Right cardiac atrium (tissue), 5 donors: ENCODE results near the gene SEPTIN7. TPM values are rescaled to one million over a fixed set of nuclear protein-coding genes. Genes with fewer than 3 reads are reported as not detected.

Source experiments
- ATAC-seq, 2 donors: fragments of 200-7000 bp; cut with Tn5 transposase; one replicate each; pipeline versions ENCODE4 v1.8.0 to v1.9.1; 2020; ENCODE audit warnings: moderate library complexity in 2 of 2, mild to moderate bottlenecking in 1 of 2
- DNase-seq, 3 donors: peaks; one replicate each; pipeline ENCODE4 v3.0.0-alpha.2; 2020
- H3K27ac ChIP-seq: one replicate; pipeline ENCODE4 v1.5.1; 2013; ENCODE audit warnings: mild to moderate bottlenecking, low read length, control low read depth, moderate library complexity
- H3K27me3 ChIP-seq: one replicate; pipeline ENCODE4 v1.6.1; 2013; ENCODE audit not compliant: control insufficient read depth, insufficient read depth
- H3K4me1 ChIP-seq: one replicate; pipeline ENCODE4 v1.6.1; 2013; ENCODE audit warnings: low read length; ENCODE audit not compliant: control insufficient read depth, insufficient read depth
- H3K4me3 ChIP-seq: one replicate; pipeline ENCODE4 v1.5.1; 2013; ENCODE audit warnings: low read length, control low read depth
- H3K9me3 ChIP-seq: one replicate; pipeline ENCODE4 v1.6.1; 2013; ENCODE audit warnings: low read length; ENCODE audit not compliant: control insufficient read depth
- WGBS: extraction: QIAGEN DNeasy Blood & Tissue Kit; methylation state at CpG from one replicate; pipeline ENCODE4 v1.1.7; 2013; 5-methylcytosine and 5-hydroxymethylcytosine counted together
- intact Hi-C, 4 donors: fragments of 100-400 bp; cut with DNase I; formaldehyde crosslinking; loops; one replicate each; pipeline versions ENCODE4 v1.11.0 to v1.14.0; 2022 to 2023
- polyA plus RNA-seq: library from polyadenylated mRNA; stranded (reverse); fragments of 200-250 nt; gene quantifications from one replicate; pipeline ENCODE4 v1.2.3, GENCODE V29; 2013
- total RNA-seq, 4 donors: library from RNA; stranded (reverse); fragmentation: NEBNext Ultra II Directional; extraction: Animal tissue kit (Norgen Biotek cat#: 25700); gene quantifications; one replicate each; pipeline ENCODE4 v1.2.1, GENCODE V29; 2021
- donor health status: healthy with polysubstance abuse.
- donor health status: DM: no; HTN: yes; CAD: no.
- donor health status: DM: no; HTN: no; CAD: no.
- donor health status: DM: no; HTN: yes; CAD: no; lungs with severe emphysema.
- donor health status: DM: yes; HTN: yes; CAD: no.

Gene SEPTIN7
- total and polyA plus RNA-seq, 5 donors: 189 to 225 (median 211) TPM

DNA sequence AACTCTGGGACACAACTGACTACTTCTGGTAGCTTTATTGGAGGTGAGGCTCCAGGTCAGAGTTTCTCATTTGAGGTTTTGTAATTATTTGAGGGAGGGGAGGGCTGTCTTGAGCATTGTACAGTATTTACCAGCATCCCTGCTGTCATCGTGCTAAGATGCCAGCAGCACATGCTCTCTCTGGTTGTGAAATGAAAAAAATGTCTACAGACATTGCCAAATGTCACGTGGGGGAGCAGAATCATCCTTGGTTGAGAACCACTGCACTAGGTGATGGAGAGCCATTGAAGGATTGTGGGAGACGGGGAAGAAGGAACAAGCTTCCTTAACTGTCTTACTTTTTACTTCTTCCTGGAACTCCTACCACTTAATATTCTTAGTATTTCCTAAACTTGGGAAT, 5.0 kb downstream of the SEPTIN7 start:
- Histone ChIP-seq H3K4me1 (peaks cover 7% of the 10 kb centered on the region), H3K9me3 (no peaks in the 10 kb centered on the region), H3K27ac (no peak overlapping the region), H3K27me3 (no peaks in the 10 kb centered on the region), H3K4me3 (no peak overlapping the region)
- ATAC-seq: no peak
- WGBS: 32% methylated on average over 3 of the region's 3 CpGs
- intact Hi-C loops: loop anchor here (10.0 kb wide), 3 partner anchors 69 to 99 kb away; no protein-coding TSS in a partner anchor
- DNase-seq: no peak

GRCh38 chr7:35816514-35816913, 15.7 kb downstream of the SEPTIN7 start:
- Histone ChIP-seq H3K27me3 (no peaks in the 10 kb centered on the region), H3K9me3 (no peaks in the 10 kb centered on the region), H3K27ac (no peak overlapping the region), H3K4me1 (peaks cover under 1% of the 10 kb centered on the region), H3K4me3 (no peak overlapping the region)
- intact Hi-C loops: no loop called here
- ATAC-seq (no peak), DNase-seq (no peak)
- 88% methylated on average over 1 of the region's 1 CpG for WGBS

- intact Hi-C loops: no loop called here
- ATAC-seq: no peak
- WGBS: 90% methylated on average over 2 of the region's 2 CpGs
Measured at GRCh38 chr7:35817181-35817580, 16.3 kb downstream of the SEPTIN7 start.

DNA sequence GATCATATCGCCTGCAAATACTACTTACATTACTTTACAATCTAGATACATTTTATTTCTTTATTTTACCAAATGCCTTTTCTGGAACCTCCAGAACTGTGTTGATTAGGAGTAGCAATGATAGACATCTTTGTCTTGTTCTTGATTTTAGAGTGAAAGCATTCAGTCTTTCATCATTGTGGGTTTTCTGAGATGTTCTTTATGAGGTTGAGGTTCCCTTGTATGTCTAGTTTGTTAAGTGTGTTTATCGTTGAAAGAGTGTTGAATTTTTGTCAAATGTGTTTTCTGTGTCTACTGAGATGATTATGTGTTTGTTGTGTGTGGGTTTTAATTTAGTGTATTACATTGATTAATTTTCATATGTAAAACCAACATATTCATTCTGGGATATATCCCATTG, 17.1 kb downstream of the SEPTIN7 start:
- Histone ChIP-seq H3K27ac (no peak overlapping the region), H3K4me3 (no peak overlapping the region), H3K4me1 (no peaks in the 10 kb centered on the region), H3K27me3 (no peaks in the 10 kb centered on the region), H3K9me3 (no peaks in the 10 kb centered on the region)
- intact Hi-C loops: no loop called here
- ATAC-seq (no peak), DNase-seq (no peak)
- 95% methylated on average over 2 of the region's 2 CpGs for WGBS

More at GRCh38 chr7:35817181-35817580, 16.3 kb downstream of the SEPTIN7 start:
- Histone ChIP-seq H3K27me3 (no peaks in the 10 kb centered on the region), H3K27ac (no peak overlapping the region), H3K4me3 (no peak overlapping the region), H3K4me1 (no peaks in the 10 kb centered on the region), H3K9me3 (no peaks in the 10 kb centered on the region)
- no peak for DNase-seq

GRCh38 chr7:35818513-35818912, 17.7 kb downstream of the SEPTIN7 start:
- no peaks in the 10 kb centered on the region for H3K27me3 ChIP-seq
- H3K4me3 ChIP-seq: no peak overlapping the region
- ATAC-seq (no peak), DNase-seq (no peak)
- no peak overlapping the region for H3K27ac ChIP-seq
- intact Hi-C loops: no loop called here
- H3K4me1 ChIP-seq: no peaks in the 10 kb centered on the region
- no peaks in the 10 kb centered on the region for H3K9me3 ChIP-seq

DNA sequence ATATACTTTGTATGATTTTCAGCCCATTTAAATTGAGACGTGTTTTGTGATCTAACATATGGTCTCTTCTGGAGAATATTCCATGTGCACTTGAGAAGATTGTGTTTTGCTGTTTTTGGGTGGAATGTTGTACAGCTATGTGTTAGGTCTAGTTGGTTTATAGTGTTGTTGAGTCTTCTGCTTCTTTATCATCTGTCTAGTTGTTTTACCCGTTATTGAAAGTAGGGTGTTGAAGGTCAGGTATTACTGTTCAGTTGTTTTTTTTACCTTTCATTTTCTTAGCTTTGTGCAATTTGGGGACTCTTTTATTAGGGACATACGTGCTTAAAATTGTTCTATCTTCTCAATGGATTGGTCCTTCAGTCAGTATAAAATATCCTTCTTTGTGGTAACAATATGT, 18.5 kb downstream of the SEPTIN7 start:
- Histone ChIP-seq H3K9me3 (no peaks in the 10 kb centered on the region), H3K27ac (no peak overlapping the region), H3K4me1 (no peaks in the 10 kb centered on the region), H3K4me3 (no peak overlapping the region), H3K27me3 (no peaks in the 10 kb centered on the region)
- DNase-seq (no peak), ATAC-seq (no peak)
- intact Hi-C loops: no loop called here
- WGBS: 65% methylated on average over 3 of the region's 3 CpGs

DNA sequence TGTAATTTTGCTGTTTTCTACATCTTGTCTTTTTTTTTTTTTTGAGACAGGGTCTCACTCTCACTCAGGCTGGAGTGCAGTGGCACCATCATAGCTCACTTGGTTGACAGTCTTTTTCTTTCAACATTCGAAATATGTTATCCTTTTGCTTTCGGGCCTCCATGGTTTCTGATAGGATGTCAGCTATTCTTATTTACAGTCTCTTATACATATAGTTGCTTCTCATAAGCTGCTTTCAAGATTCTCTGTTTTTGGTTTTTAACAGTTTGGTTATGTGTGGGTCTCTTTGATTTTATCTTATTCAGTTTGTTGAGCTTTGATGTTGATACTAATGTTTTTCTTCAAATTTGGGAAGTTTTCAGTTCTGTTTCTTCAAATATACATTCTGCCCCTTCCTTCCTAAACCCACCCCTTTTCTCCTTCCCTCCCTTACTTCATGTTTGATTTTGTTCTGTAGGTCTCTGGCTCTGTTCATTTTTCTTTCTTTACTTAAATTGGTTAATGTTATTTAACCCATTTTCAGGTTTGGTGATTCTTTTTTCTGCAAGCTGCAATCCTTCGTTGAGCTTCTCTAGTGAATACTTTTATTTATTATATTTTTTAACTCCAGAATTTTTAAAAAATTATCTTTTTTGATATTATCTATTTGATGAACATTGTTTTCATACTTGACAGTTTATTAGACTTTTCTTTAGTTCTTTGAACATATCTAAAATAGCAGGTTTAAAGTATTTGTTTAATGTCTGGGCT, 19.3 kb downstream of the SEPTIN7 start:
- no peaks in the 10 kb centered on the region for H3K4me1 ChIP-seq
- ATAC-seq: no peak
- intact Hi-C loops: no loop called here
- DNase-seq: no peak
- WGBS: 72% methylated on average over 3 of the region's 3 CpGs
- H3K27me3 ChIP-seq: no peaks in the 10 kb centered on the region
- H3K27ac ChIP-seq: no peak overlapping the region
- no peaks in the 10 kb centered on the region for H3K9me3 ChIP-seq
- no peak overlapping the region for H3K4me3 ChIP-seq

GRCh38 chr7:35820858-35821257, 20.0 kb downstream of the SEPTIN7 start:
- no peak overlapping the region for H3K27ac ChIP-seq
- H3K4me1 ChIP-seq: peaks cover 1% of the 10 kb centered on the region
- no peak for DNase-seq
- no peaks in the 10 kb centered on the region for H3K27me3 ChIP-seq
- H3K4me3 ChIP-seq: no peak overlapping the region
- no peak for ATAC-seq
- no peaks in the 10 kb centered on the region for H3K9me3 ChIP-seq
- WGBS: 85% methylated on average over 1 of the region's 1 CpG
- intact Hi-C loops: no loop called here

GRCh38 chr7:35823440-35823839, 22.6 kb downstream of the SEPTIN7 start:
- Histone ChIP-seq H3K4me1 (peaks cover 1% of the 10 kb centered on the region), H3K27ac (no peak overlapping the region), H3K9me3 (no peaks in the 10 kb centered on the region), H3K4me3 (no peak overlapping the region), H3K27me3 (no peaks in the 10 kb centered on the region)
- no peak for ATAC-seq
- intact Hi-C loops: no loop called here
- no peak for DNase-seq
- WGBS: 73% methylated on average over 3 of the region's 3 CpGs

DNA sequence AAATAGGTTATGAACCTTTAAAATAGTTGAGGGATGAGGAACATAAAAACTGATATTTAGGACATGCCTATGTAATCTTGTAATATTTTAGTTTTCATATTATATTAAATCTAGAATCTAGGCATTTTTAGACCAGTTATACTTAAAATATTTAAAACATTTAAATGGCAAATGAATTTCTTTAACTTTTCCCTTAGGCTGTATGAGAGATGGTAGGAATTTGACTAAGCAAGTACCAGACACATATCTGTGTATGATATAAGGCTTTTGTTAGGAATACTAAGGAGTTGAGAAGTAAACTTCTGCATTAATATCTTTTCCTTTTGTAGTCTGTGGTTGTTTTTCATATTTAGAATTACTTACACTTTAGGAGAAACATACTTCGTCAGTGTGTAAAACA, 25.1 kb downstream of the SEPTIN7 start:
- intact Hi-C loops: no loop called here
- WGBS: 85% methylated on average over 1 of the region's 1 CpG
- peaks cover 6% of the 10 kb centered on the region for H3K4me1 ChIP-seq
- no peak for ATAC-seq
- DNase-seq: no peak
- no peak overlapping the region for H3K4me3 ChIP-seq
- H3K27me3 ChIP-seq: no peaks in the 10 kb centered on the region
- H3K27ac ChIP-seq: no peak overlapping the region
- H3K9me3 ChIP-seq: no peaks in the 10 kb centered on the region

GRCh38 chr7:35826751-35827150, 25.9 kb downstream of the SEPTIN7 start:
- intact Hi-C loops: no loop called here

GRCh38 chr7:35828817-35829216, 28.0 kb downstream of the SEPTIN7 start:
- no peak for DNase-seq
- intact Hi-C loops: no loop called here
- 63% methylated on average over 6 of the region's 6 CpGs for WGBS

More at GRCh38 chr7:35826751-35827150, 25.9 kb downstream of the SEPTIN7 start:
- WGBS: 76% methylated on average over 4 of the region's 4 CpGs
- Histone ChIP-seq H3K4me1 (peaks cover 6% of the 10 kb centered on the region), H3K27ac (no peak overlapping the region), H3K4me3 (no peak overlapping the region), H3K27me3 (no peaks in the 10 kb centered on the region), H3K9me3 (no peaks in the 10 kb centered on the region)
- DNase-seq: no peak
- ATAC-seq: no peak

More at GRCh38 chr7:35828817-35829216, 28.0 kb downstream of the SEPTIN7 start:
- Histone ChIP-seq H3K27me3 (no peaks in the 10 kb centered on the region), H3K27ac (no peak overlapping the region), H3K9me3 (no peaks in the 10 kb centered on the region), H3K4me1 (peaks cover 6% of the 10 kb centered on the region), H3K4me3 (no peak overlapping the region)
- peak; percentile 29 to 51 for ATAC-seq
